ENCODE measurements around the gene MTREX.
"Not testable (repeated sequence)": the region's sequence is repeated elsewhere in the genome, so short reads cannot be mapped to it uniquely, and the experiment has no call there.

Gene MTREX

GRCh38 chr5:55313870-55314617 lies 6.3 kb downstream of the MTREX start:
- DNase-seq (ENCODE audit: insufficient read length, low spot score) (no peak), FAIRE-seq (peak; percentile 70)
- TF ChIP-seq POLR2A (IDR thresholded peaks at IDR 0.05; ENCODE audit: low read depth, low read length) = no peak

GRCh38 chr5:55316289-55316688 lies 8.5 kb downstream of the MTREX start:
- DNase-seq (ENCODE audit: insufficient read length, low spot score) (no peak), FAIRE-seq (no peak)
- TF ChIP-seq POLR2A (IDR thresholded peaks at IDR 0.05; ENCODE audit: low read depth, low read length) = no peak

DNA sequence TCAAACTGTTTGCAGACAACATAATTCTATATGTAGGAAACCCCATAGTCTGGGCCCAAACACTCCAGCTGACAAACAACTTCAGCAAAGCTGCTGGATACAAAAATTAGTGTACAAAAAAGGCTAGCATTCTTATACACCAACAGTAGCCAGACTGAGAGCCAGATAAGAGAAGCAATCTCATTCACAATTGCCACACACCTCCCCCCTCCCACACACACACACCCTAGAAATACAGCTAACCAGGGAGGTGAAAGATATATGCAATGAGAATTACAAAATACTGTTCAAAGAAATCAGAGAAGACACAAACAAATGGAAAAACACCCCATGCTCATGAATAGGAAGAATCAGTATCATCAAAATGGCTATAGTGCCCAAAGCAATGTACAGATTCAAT lies 9.0 kb downstream of the MTREX start:
- TF ChIP-seq POLR2A (IDR thresholded peaks at IDR 0.05; ENCODE audit: low read depth, low read length) = no peak
- DNase-seq (ENCODE audit: insufficient read length, low spot score) = no peak
- FAIRE-seq = no peak

DNA sequence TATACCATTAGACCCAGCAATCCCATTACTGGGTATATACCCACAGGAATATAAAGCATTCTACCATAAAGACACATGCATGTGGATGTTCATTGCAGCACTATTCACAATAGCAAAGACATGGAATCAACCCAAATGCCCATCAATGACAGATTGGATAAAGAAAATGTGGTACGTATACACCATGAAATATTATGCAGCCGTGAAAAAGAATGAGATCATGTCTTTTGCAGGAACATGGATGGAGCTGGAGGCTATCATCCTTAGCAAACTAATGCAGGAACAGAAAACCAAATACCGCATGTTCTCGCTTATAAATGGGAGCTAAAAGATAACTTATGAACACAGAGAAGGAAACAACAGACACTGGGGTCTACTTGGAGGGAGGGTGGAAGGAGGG lies 10.4 kb downstream of the MTREX start:
- DNase-seq (ENCODE audit: insufficient read length, low spot score); FAIRE-seq: not testable (repeated sequence)

DNA sequence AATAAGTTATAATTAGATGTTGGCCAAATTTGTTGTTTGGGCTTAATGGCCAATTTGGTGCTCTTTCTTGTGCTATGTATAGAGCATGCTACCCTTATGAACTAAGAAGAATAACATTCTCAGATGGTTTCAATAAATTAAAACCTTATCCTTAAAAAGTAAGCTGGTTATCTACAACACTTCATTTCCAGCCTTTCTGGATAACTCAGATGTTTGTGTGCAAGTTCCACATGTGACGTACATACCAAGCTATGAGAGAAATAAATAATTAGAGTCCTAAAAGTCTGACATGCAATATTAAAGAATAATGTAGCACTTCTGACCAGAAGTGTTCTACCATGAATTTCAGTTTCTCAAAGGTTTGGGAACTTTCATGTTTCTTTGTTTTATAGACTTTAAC lies 11.7 kb downstream of the MTREX start:
- DNase-seq (ENCODE audit: insufficient read length, low spot score) (no peak), FAIRE-seq (no peak)
- TF ChIP-seq POLR2A (IDR thresholded peaks at IDR 0.05; ENCODE audit: low read depth, low read length) = no peak

DNA sequence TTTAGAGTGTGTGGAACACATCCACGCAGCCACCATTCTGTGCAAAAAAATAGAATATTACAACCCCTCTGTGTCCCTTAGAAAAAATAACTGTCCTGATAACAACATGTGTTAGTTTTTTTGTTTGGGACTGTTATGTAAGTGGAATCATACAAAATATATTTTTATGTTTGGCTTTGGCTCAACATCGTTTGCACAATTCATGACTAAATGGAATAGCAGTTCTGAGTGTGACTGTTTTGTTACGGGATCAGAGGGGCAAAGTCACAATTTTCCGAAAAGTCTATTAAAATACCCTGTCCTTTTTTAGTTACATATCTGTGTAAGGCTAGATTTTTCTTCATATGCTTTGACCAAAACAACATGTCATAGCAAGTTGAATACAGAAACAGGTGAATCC lies 12.8 kb downstream of the MTREX start:
- no peak for TF ChIP-seq POLR2A (IDR thresholded peaks at IDR 0.05; ENCODE audit: low read depth, low read length)
- DNase-seq (ENCODE audit: insufficient read length, low spot score) (no peak), FAIRE-seq (no peak)

DNA sequence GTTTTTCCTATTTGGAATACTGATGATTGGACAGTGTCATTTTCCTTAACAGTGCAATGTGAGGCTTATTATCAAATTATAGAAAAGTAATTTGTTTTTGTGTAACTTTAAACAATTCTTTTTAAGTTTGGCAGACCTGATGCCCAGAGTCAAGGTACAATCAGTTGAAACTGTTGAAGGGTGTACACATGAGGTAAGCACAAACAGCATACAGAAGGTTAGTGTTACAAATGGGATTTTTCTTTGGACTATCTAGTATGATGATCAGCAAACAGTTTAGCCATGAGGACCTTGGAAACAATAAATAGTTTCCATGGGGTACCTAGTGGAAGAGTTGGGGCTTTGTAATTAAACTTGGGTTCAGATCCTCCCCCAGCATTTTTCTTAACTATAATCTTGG lies 16.2 kb downstream of the MTREX start:
- DNase-seq (ENCODE audit: insufficient read length, low spot score) (no peak), FAIRE-seq (peak; percentile 11)

GRCh38 chr5:55324815-55325418 lies 17.1 kb downstream of the MTREX start:
- FAIRE-seq = peak; percentile 82
- no peak for TF ChIP-seq POLR2A (IDR thresholded peaks at IDR 0.05; ENCODE audit: low read depth, low read length)
- DNase-seq (ENCODE audit: insufficient read length, low spot score) = no peak

More for the DNA sequence above, 16.2 kb downstream of the MTREX start:
- no peak for TF ChIP-seq POLR2A (IDR thresholded peaks at IDR 0.05; ENCODE audit: low read depth, low read length)

DNA sequence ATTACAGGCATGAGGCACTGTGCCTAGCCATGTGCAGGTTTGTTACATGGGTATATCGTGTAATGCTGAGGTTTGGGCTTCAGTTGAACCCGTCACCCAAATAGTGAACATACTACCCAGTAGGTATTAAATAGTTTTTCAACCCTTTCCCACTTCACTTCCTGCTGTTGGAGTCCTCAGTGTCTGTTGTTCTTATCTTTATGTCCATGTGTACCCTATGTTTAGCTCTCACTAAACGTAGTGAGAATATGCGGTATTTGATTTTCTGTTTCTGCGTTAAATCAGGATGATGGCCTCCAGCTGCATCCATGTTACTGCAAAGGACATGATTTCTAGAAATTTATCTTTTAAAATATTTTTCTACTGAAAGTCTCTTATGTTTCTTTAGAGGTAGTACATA lies 17.8 kb downstream of the MTREX start:
- no peak for TF ChIP-seq POLR2A (IDR thresholded peaks at IDR 0.05; ENCODE audit: low read depth, low read length)
- DNase-seq (ENCODE audit: insufficient read length, low spot score) (no peak), FAIRE-seq (no peak)

GRCh38 chr5:55327281-55327680 lies 19.5 kb downstream of the MTREX start:
- TF ChIP-seq POLR2A (IDR thresholded peaks at IDR 0.05; ENCODE audit: low read depth, low read length) = no peak
- no peak for DNase-seq (ENCODE audit: insufficient read length, low spot score)
- FAIRE-seq = peak; percentile 62

GRCh38 chr5:55331321-55331720 lies 23.5 kb downstream of the MTREX start:
- no peak for FAIRE-seq
- DNase-seq (ENCODE audit: insufficient read length, low spot score) = no peak
- no peak for TF ChIP-seq POLR2A (IDR thresholded peaks at IDR 0.05; ENCODE audit: low read depth, low read length)

GRCh38 chr5:55333017-55333416 lies 25.2 kb downstream of the MTREX start:
- TF ChIP-seq POLR2A (IDR thresholded peaks at IDR 0.05; ENCODE audit: low read depth, low read length) = no peak
- DNase-seq (ENCODE audit: insufficient read length, low spot score) (no peak), FAIRE-seq (no peak)

DNA sequence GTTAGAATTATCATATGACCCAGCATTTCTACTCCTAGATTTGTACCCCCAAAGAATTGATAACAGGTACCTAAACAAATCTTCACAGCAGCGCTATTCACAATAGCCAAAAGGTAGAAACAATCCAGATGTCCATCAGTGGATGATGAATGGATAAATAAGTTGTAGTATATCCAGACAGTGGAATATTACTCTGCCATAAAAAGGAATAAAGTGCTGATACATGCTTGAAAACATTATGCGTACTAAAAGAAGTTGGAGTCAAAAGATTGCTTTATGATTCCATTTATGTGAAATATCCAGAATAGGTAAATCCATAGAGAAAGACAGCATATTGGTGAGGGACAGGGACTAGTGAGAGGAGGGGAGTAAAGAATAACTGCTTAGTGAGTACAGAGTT lies 26.0 kb downstream of the MTREX start:
- TF ChIP-seq POLR2A (IDR thresholded peaks at IDR 0.05; ENCODE audit: low read depth, low read length) = no peak
- DNase-seq (ENCODE audit: insufficient read length, low spot score) (no peak), FAIRE-seq (no peak)

DNA sequence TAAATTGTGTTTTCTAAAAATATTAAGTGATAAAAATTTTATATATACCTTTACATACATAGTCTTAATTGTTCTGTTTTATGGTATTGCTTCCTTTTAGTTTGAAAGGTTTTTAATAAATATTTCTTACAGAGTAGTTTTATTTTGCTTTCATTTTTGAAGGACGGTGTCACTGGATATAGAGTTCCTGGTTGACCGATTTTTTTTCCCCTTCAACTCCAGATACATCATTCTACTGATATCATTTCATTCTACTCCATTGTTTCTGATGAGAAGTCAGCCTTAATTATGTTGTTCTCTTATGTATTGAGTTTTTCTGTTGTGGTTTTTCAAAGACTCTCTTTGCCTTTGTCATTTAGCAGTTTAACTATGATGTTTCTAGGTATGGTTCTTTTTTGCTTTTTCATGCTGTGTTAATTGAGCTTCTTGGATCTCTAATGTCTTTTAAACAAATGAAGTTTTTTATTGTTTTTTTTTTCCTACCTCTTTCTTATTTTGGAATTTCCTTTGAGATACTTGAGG lies 30.4 kb downstream of the MTREX start:
- DNase-seq (ENCODE audit: insufficient read length, low spot score) (no peak), FAIRE-seq (peak; percentile 15)
- TF ChIP-seq POLR2A (IDR thresholded peaks at IDR 0.05; ENCODE audit: low read depth, low read length) = no peak

DNA sequence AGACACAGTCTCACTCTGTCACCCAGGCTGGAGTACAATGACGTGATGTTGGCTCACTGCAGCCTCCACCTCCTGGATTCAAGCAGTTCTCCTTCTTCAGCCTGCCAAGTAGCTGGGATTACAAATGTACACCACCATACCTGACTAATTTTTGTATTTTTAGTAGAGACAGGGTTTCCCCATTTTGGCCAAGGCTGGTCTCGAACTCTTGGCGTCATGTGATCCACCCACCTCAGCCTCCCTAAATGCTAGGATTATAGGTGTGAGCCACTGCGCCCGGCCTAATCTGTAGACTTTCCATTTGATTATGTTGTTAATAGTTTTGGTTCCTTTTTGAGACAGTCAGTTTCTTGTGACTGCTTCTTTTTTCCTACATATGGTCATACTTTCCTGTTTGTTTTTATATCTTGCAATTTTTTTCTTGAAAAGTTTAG lies 31.0 kb downstream of the MTREX start:
- no peak for FAIRE-seq
- no peak for DNase-seq (ENCODE audit: insufficient read length, low spot score)
- TF ChIP-seq POLR2A (IDR thresholded peaks at IDR 0.05; ENCODE audit: low read depth, low read length) = no peak

All from H54 (cell line).